Activated T-cell treated with anti-CD3 and anti-CD28 coated beads, Interleukin-2, amount 50 U/mL, for 48 hours (primary cell): ENCODE data around the gene DUS2.
"Not testable (repeated sequence)": the region's sequence is repeated elsewhere in the genome, so short reads cannot be mapped to it uniquely, and the experiment has no call there.

ENCODE experiments used
- DNase-seq, 2 experiments: peaks; one replicate each; pipeline ENCODE4 v3.0.0-alpha.2; 2020

Gene DUS2

GRCh38 chr16:67998779-67999688, 24.1 kb upstream of the DUS2 start, which contains the start of gene DPEP2:
Gene DPEP2 (minus strand): TSS chr16:67999484. CDS start chr16:67993212, 6,272 bp downstream.
- DNase-seq = peak; percentile 71 to 75

- no peak for DNase-seq
Observed at GRCh38 chr16:67999985-68000384, 23.1 kb upstream of the DUS2 start.

GRCh38 chr16:68000450-68000849, 22.6 kb upstream of the DUS2 start:
- no peak for DNase-seq

GRCh38 chr16:68003031-68003430, 20.1 kb upstream of the DUS2 start:
- no peak for DNase-seq

GRCh38 chr16:68005211-68005610, 17.9 kb upstream of the DUS2 start:
- no peak for DNase-seq

GRCh38 chr16:68005786-68006286, 17.2 kb upstream of the DUS2 start:
- peak; percentile 35 to 46 for DNase-seq

- no peak for DNase-seq
Observed at GRCh38 chr16:68009157-68009735, 13.8 kb upstream of the DUS2 start.

- DNase-seq = not testable (repeated sequence)
Observed at GRCh38 chr16:68009872-68010271, 13.2 kb upstream of the DUS2 start.

GRCh38 chr16:68013440-68013839, 9.6 kb upstream of the DUS2 start:
- DNase-seq = no peak

GRCh38 chr16:68015681-68016080, 7.4 kb upstream of the DUS2 start, which contains the start of gene DPEP2NB:
Gene DPEP2NB (minus strand): TSS chr16:68015911. CDS start chr16:68015770, 141 bp downstream.
- DNase-seq = no peak

- no peak for DNase-seq
Observed at GRCh38 chr16:68019167-68019680, 3.9 kb upstream of the DUS2 start.

GRCh38 chr16:68021490-68021889, 1.6 kb upstream of the DUS2 start:
- no peak for DNase-seq

GRCh38 chr16:68022278-68022727, 781 bp upstream of the DUS2 start:
- peak in 1 of 2 experiments; percentile 26 for DNase-seq

- no peak for DNase-seq
Observed at GRCh38 chr16:68028996-68029395, 5.9 kb downstream of the DUS2 start.

GRCh38 chr16:68030108-68030507, 7.0 kb downstream of the DUS2 start:
- DNase-seq = not testable (repeated sequence)

GRCh38 chr16:68031951-68032350, 8.9 kb downstream of the DUS2 start:
- no peak for DNase-seq

GRCh38 chr16:68033101-68033500, 10.0 kb downstream of the DUS2 start:
- DNase-seq = no peak

GRCh38 chr16:68035227-68035626, 12.1 kb downstream of the DUS2 start:
- DNase-seq = no peak

GRCh38 chr16:68037841-68038597, 14.9 kb downstream of the DUS2 start:
- DNase-seq = no peak

GRCh38 chr16:68040506-68041288, 17.6 kb downstream of the DUS2 start:
- DNase-seq = peak; percentile 93 to 94

GRCh38 chr16:68041783-68042182, 18.7 kb downstream of the DUS2 start:
- no peak for DNase-seq

- DNase-seq = no peak
Observed at GRCh38 chr16:68046106-68046505, 23.0 kb downstream of the DUS2 start.
